Suprapubic skin (tissue), 4 donors: ENCODE data around the gene HES5. TPM values are rescaled to one million over a fixed set of nuclear protein-coding genes. Genes with fewer than 3 reads are reported as not detected.
"Not testable (repeated sequence)": the region's sequence is repeated elsewhere in the genome, so short reads cannot be mapped to it uniquely, and the experiment has no call there.

ENCODE experiments used
- DNase-seq, 2 donors: peaks; one replicate each; pipeline ENCODE4 v3.0.0-alpha.2; 2019; ENCODE audit warnings: low spot score in 2 of 2
- H3K27ac ChIP-seq: fragments of 200-600 bp; sonication (generic); one replicate; pipeline ENCODE4 v1.5.1; 2019
- H3K27me3 ChIP-seq: fragments of 200-600 bp; sonication (generic); one replicate; pipeline ENCODE4 v1.5.1; 2019
- H3K36me3 ChIP-seq: fragments of 200-600 bp; sonication (generic); one replicate; pipeline ENCODE4 v1.5.1; 2019
- H3K4me1 ChIP-seq: fragments of 200-600 bp; sonication (generic); one replicate; pipeline ENCODE4 v1.5.1; 2019
- H3K4me3 ChIP-seq: fragments of 200-600 bp; sonication (generic); one replicate; pipeline ENCODE4 v1.5.1; 2019; ENCODE audit warnings: mild to moderate bottlenecking
- H3K9me3 ChIP-seq: fragments of 200-600 bp; sonication (generic); one replicate; pipeline ENCODE4 v1.5.1; 2019
- CTCF ChIP-seq, 2 donors: fragments of 200-600 bp in 1 of 2; fragments of 450-650 bp in 1 of 2; sonication (generic) in 1 of 2; IDR thresholded peaks; one replicate each; pipeline ENCODE4 v1.5.1; 2016 to 2019; ENCODE audit warnings: antibody characterized with exemption in 2 of 2, mild to moderate bottlenecking in 1 of 2, moderate library complexity in 1 of 2
- EP300 ChIP-seq: sonication (generic); formaldehyde crosslinking; IDR thresholded peaks from one replicate; pipeline ENCODE4 v1.6.1; 2017; ENCODE audit warnings: antibody characterized with exemption
- POLR2A ChIP-seq, 2 donors: fragments of 450-650 bp; IDR thresholded peaks; one replicate each; pipeline ENCODE4 v1.6.1; 2017; ENCODE audit warnings: antibody characterized with exemption in 2 of 2, mild to moderate bottlenecking in 2 of 2, moderate library complexity in 2 of 2
- POLR2AphosphoS5 ChIP-seq, 3 donors: sonication (generic); formaldehyde crosslinking; IDR thresholded peaks; one replicate each; pipeline ENCODE4 v1.6.1; 2017; ENCODE audit warnings: antibody characterized with exemption in 3 of 3
- WGBS: methylation state at CpG from one replicate; pipeline ENCODE4 v1.1.5; 2018; 5-methylcytosine and 5-hydroxymethylcytosine counted together
- total RNA-seq, 4 donors: library from RNA; depleted of rRNA; stranded (reverse); fragments of >200 nt; gene quantifications; one replicate each; pipeline ENCODE4 v1.1.0, GENCODE V29; 2016

HES5 gene
- total RNA-seq, 4 donors from 2014 or later = 2.6 to 12.0 (median 5.9) TPM

- TF ChIP-seq EP300 = no peak
- peak in 1 of 2 donors; percentile 74 for TF ChIP-seq POLR2A (IDR thresholded peaks at IDR 0.05)
- peak in 2 of 3 donors; percentile 72 to 73 for TF ChIP-seq POLR2AphosphoS5 (IDR thresholded peaks at IDR 0.05)
- Histone ChIP-seq H3K9me3 (no peaks in the 10 kb centered on the region), H3K27me3 (no peaks in the 10 kb centered on the region), H3K4me1 (peaks cover 43% of the 10 kb centered on the region), H3K27ac (peak overlapping the region; percentile 94), H3K4me3 (peak overlapping the region; percentile 58), H3K36me3 (peaks cover 23% of the 10 kb centered on the region)
- peak; percentile 94 to 95 for DNase-seq
- WGBS = 0% methylated on average over 8 of the region's 26 CpGs
Measured at GRCh38 chr1:2555634-2556276, 25.7 kb upstream of the HES5 start.

GRCh38 chr1:2554621-2555387, 24.7 kb upstream of the HES5 start:
- TF ChIP-seq CTCF (IDR thresholded peaks at IDR 0.05) = peak in 1 of 2 donors; percentile 14
- no peak for TF ChIP-seq POLR2AphosphoS5 (IDR thresholded peaks at IDR 0.05)
- Histone ChIP-seq H3K4me3 (peak overlapping the region; percentile 58), H3K27me3 (no peaks in the 10 kb centered on the region), H3K36me3 (peaks cover 14% of the 10 kb centered on the region), H3K9me3 (no peaks in the 10 kb centered on the region), H3K4me1 (peaks cover 45% of the 10 kb centered on the region), H3K27ac (peak overlapping the region; percentile 94)
- 80% methylated on average over 10 of the region's 19 CpGs for WGBS
- no peak for DNase-seq

- no peak overlapping the region for H3K27ac ChIP-seq
- DNase-seq = no peak
- peaks cover 53% of the 10 kb centered on the region for H3K4me1 ChIP-seq
- no peak for TF ChIP-seq POLR2A (IDR thresholded peaks at IDR 0.05)
- TF ChIP-seq EP300 = no peak
- no peaks in the 10 kb centered on the region for H3K27me3 ChIP-seq
- peaks cover 8% of the 10 kb centered on the region for H3K36me3 ChIP-seq
- no peak overlapping the region for H3K4me3 ChIP-seq
- no peaks in the 10 kb centered on the region for H3K9me3 ChIP-seq
- 92% methylated on average over 19 of the region's 30 CpGs for WGBS
Measured at GRCh38 chr1:2553871-2554620, 24.0 kb upstream of the HES5 start.

- 85% methylated on average over 8 of the region's 9 CpGs for WGBS
- peaks cover 54% of the 10 kb centered on the region for H3K4me1 ChIP-seq
- H3K27me3 ChIP-seq, H3K9me3 ChIP-seq, H3K36me3 ChIP-seq, H3K27ac ChIP-seq, DNase-seq, H3K4me3 ChIP-seq: not testable (repeated sequence)
Measured at GRCh38 chr1:2553076-2553475, 23.0 kb upstream of the HES5 start.

GRCh38 chr1:2552189-2552588, 22.1 kb upstream of the HES5 start:
- peaks cover 54% of the 10 kb centered on the region for H3K4me1 ChIP-seq
- 96% methylated on average over 5 of the region's 26 CpGs for WGBS
- no peak for TF ChIP-seq CTCF (IDR thresholded peaks at IDR 0.05)
- no peak for TF ChIP-seq EP300
- TF ChIP-seq POLR2A (IDR thresholded peaks at IDR 0.05) = no peak
- TF ChIP-seq POLR2AphosphoS5 (IDR thresholded peaks at IDR 0.05) = no peak

GRCh38 chr1:2551544-2551943, 21.5 kb upstream of the HES5 start:
- H3K4me3 ChIP-seq, H3K9me3 ChIP-seq, H3K27ac ChIP-seq, H3K27me3 ChIP-seq, H3K36me3 ChIP-seq, DNase-seq: not testable (repeated sequence)
- WGBS = 82% methylated on average over 5 of the region's 9 CpGs
- peaks cover 55% of the 10 kb centered on the region for H3K4me1 ChIP-seq

More at GRCh38 chr1:2552189-2552588, 22.1 kb upstream of the HES5 start:
- no peak overlapping the region for H3K27ac ChIP-seq
- H3K27me3 ChIP-seq = no peaks in the 10 kb centered on the region
- H3K9me3 ChIP-seq = no peaks in the 10 kb centered on the region
- DNase-seq = no peak
- H3K4me3 ChIP-seq = no peak overlapping the region
- H3K36me3 ChIP-seq = no peaks in the 10 kb centered on the region

- H3K4me3 ChIP-seq, DNase-seq, H3K9me3 ChIP-seq, H3K27me3 ChIP-seq, H3K36me3 ChIP-seq: not testable (repeated sequence)
- peak overlapping the region; percentile 18 for H3K27ac ChIP-seq
- peaks cover 59% of the 10 kb centered on the region for H3K4me1 ChIP-seq
- WGBS = 67% methylated on average over 2 of the region's 12 CpGs
Measured at GRCh38 chr1:2550309-2550861, 20.3 kb upstream of the HES5 start.

GRCh38 chr1:2549367-2550029, 19.4 kb upstream of the HES5 start:
- not testable (repeated sequence) for DNase-seq, H3K36me3 ChIP-seq, H3K9me3 ChIP-seq, H3K27me3 ChIP-seq
- Histone ChIP-seq H3K4me1 (peaks cover 60% of the 10 kb centered on the region), H3K4me3 (peak overlapping the region; percentile 64), H3K27ac (peak overlapping the region; percentile 95)
- WGBS = 86% methylated on average over 9 of the region's 28 CpGs
